ENCODE data around the gene CALHM5.

The CALHM5 gene

GRCh38 chr6:116500969-116501433, 10.4 kb upstream of the CALHM5 start:
- no peak overlapping the region for H3K4me3 ChIP-seq (ENCODE audit: low read depth, low read length)
- TF ChIP-seq, protein P1, sequence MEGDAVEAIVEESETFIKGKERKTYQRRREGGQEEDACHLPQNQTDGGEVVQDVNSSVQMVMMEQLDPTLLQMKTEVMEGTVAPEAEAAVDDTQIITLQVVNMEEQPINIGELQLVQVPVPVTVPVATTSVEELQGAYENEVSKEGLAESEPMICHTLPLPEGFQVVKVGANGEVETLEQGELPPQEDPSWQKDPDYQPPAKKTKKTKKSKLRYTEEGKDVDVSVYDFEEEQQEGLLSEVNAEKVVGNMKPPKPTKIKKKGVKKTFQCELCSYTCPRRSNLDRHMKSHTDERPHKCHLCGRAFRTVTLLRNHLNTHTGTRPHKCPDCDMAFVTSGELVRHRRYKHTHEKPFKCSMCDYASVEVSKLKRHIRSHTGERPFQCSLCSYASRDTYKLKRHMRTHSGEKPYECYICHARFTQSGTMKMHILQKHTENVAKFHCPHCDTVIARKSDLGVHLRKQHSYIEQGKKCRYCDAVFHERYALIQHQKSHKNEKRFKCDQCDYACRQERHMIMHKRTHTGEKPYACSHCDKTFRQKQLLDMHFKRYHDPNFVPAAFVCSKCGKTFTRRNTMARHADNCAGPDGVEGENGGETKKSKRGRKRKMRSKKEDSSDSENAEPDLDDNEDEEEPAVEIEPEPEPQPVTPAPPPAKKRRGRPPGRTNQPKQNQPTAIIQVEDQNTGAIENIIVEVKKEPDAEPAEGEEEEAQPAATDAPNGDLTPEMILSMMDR (IDR thresholded peaks at IDR 0.05; ENCODE audit: low read depth, low read length): no peak
- DNase-seq (ENCODE audit: low read depth, low spot score): no peak
- in situ Hi-C loops (cut with HindIII; ENCODE audit: low sequenced_read_pairs): no loop called here

DNA sequence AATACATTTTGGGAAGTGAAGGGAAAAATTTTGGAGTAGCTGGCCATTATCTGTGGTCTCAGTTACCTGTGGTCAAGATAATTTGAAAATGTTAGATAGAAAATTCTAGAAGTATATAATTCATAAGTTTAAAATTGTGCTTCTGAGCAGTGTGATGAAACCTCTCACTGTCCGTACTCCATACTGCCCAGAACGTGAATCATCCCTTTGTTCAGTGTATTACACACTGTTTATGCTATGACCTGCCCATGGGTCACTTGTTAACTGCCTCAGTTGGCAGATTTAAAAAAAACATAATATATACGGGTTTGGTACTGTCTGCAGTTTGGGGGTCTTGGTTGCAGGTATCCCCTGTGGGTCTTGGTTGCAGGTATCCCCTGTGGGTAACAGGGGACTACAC, 4.1 kb upstream of the CALHM5 start:
- in situ Hi-C loops (cut with HindIII; ENCODE audit: low sequenced_read_pairs): no loop called here
- TF ChIP-seq, protein P1 (IDR thresholded peaks at IDR 0.05; ENCODE audit: low read depth, low read length): no peak
- no peak overlapping the region for H3K4me3 ChIP-seq (ENCODE audit: low read depth, low read length)
- DNase-seq (ENCODE audit: low read depth, low spot score): peak; percentile 54

- DNase-seq (ENCODE audit: low read depth, low spot score): no peak
- TF ChIP-seq, protein P1 (IDR thresholded peaks at IDR 0.05; ENCODE audit: low read depth, low read length): no peak
- H3K4me3 ChIP-seq (ENCODE audit: low read depth, low read length): no peak overlapping the region
- in situ Hi-C loops (cut with HindIII; ENCODE audit: low sequenced_read_pairs): no loop called here
Measured at GRCh38 chr6:116508527-116508926, 2.9 kb upstream of the CALHM5 start.

DNA sequence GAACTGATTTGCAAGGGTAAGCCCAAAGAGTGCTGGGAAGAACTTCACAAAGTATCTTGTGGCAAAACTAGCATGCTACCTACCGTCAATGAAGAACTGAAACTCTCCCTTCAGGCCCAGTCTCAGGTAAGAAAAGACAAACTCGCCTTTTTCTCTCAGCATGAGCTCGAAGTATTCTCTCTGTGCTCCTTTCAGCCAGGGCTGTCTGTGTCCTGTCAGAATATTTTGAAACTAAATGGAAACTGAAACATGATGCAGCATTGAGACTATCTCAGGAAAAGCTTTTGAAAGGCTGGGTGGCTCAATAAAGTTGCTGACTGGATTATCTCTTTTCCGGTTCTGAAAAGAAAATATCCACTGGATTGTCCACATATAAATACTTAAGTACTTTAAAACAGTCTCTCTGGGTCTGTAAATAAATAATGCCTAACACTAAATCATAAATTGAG, 696 bp downstream of the CALHM5 start:
- TF ChIP-seq, protein P1 (IDR thresholded peaks at IDR 0.05; ENCODE audit: low read depth, low read length): no peak
- in situ Hi-C loops (cut with HindIII; ENCODE audit: low sequenced_read_pairs): no loop called here
- peak overlapping the region; percentile 50 for H3K4me3 ChIP-seq (ENCODE audit: low read depth, low read length)
- no peak for DNase-seq (ENCODE audit: low read depth, low spot score)

- peak overlapping the region; percentile 50 for H3K4me3 ChIP-seq (ENCODE audit: low read depth, low read length)
- DNase-seq (ENCODE audit: low read depth, low spot score): no peak
- TF ChIP-seq, protein P1 (IDR thresholded peaks at IDR 0.05; ENCODE audit: low read depth, low read length): no peak
- in situ Hi-C loops (cut with HindIII; ENCODE audit: low sequenced_read_pairs): no loop called here
Measured at GRCh38 chr6:116512734-116513133, 1.3 kb downstream of the CALHM5 start.

GRCh38 chr6:116513224-116513875, 1.9 kb downstream of the CALHM5 start:
- H3K4me3 ChIP-seq (ENCODE audit: low read depth, low read length): peak overlapping the region; percentile 50
- TF ChIP-seq, protein P1 (IDR thresholded peaks at IDR 0.05; ENCODE audit: low read depth, low read length): no peak
- no peak for DNase-seq (ENCODE audit: low read depth, low spot score)
- in situ Hi-C loops (cut with HindIII; ENCODE audit: low sequenced_read_pairs): no loop called here

All from astrocyte of the spinal cord (primary cell).